AG04450 (cell line): Measurements from ENCODE around the gene DTD2. TPM values are rescaled to one million over a fixed set of nuclear protein-coding genes. Genes with fewer than 3 reads are reported as not detected.

Experiments used
- CTCF ChIA-PET: fragments of 300-600, 350-600 bp; formaldehyde crosslinking; extraction: SDS; loops from one replicate; lab custom pipeline; 2022; ENCODE audit warnings: antibody characterized with exemption, inconsistent platforms; lab: Charles Lee
- POLR2A ChIA-PET: fragments of 350-600 bp; formaldehyde crosslinking; extraction: SDS; loops from one replicate; lab custom pipeline; 2021; ENCODE audit warnings: antibody characterized with exemption, inconsistent platforms; lab: Yijun Ruan, JAX
- DNase-seq: peaks from one replicate; pipeline ENCODE4 v3.0.0-alpha.2; 2011; ENCODE audit warnings: low read depth, low spot score
- H3K27ac ChIP-seq: one replicate; pipeline ENCODE4 v1.5.1; 2012; ENCODE audit warnings: low read depth, low read length, control low read depth
- H3K27me3 ChIP-seq: one replicate; pipeline ENCODE4 v1.6.0; 2012; ENCODE audit warnings: low read length; ENCODE audit not compliant: control insufficient read depth, insufficient read depth
- H3K4me3 ChIP-seq: 2 replicates; pipeline ENCODE4 v1.5.1; 2011; ENCODE audit warnings: mild to moderate bottlenecking, low read depth, low read length, control low read depth
- H3K9me3 ChIP-seq: 2 replicates; pipeline ENCODE4 v1.5.1; 2012; ENCODE audit warnings: low read length; ENCODE audit not compliant: control insufficient read depth, insufficient read depth
- polyA plus RNA-seq: library from polyadenylated mRNA; depleted of rRNA; stranded (reverse); fragments of >200 nt; gene quantifications from 2 replicates; pipeline ENCODE4 v1.2.3, GENCODE V29; 2011; rRNA removed
- TF ChIP-seq, protein P1 (sequence below): IDR thresholded peaks from 2 replicates; pipeline ENCODE4 v1.5.1; 2011; ENCODE audit warnings: low read depth, low read length, control low read depth, inconsistent platforms

The DTD2 gene
- polyA plus RNA-seq, 1 experiment = 18.8 TPM

DNA sequence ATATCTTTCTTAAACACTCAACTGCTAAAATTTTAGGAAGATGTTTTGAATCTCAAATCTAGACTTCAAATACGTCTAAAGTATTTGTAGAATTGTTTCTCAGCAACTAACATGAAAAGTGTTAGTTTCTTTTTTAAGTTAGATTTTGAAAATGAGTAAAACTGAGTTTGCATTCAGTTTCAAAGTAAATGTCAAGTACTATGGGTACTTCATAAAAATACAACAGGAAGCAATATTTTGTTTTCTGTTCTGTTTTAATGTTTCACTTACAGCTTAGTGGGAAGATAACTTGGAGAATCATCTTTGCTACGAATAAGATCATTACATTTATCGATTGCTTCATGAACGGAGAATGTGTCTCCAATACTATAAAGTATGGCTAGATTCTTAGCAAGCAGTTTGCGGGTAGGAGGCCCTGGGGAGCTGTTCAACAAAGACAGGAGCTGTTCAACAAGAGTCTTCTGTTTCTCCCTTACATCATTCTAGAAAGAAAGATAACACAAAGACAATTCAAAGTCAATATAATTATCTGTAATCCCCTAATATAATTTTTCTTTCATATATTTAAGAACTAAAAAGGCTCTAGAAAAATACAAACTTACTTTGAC, 57.2 kb downstream of the DTD2 start:
- Histone ChIP-seq H3K4me3 (no peak overlapping the region), H3K27me3 (no peaks in the 10 kb centered on the region), H3K27ac (no peak overlapping the region), H3K9me3 (no peaks in the 10 kb centered on the region)
- CTCF ChIA-PET = no interaction called here
- TF ChIP-seq, protein P1, sequence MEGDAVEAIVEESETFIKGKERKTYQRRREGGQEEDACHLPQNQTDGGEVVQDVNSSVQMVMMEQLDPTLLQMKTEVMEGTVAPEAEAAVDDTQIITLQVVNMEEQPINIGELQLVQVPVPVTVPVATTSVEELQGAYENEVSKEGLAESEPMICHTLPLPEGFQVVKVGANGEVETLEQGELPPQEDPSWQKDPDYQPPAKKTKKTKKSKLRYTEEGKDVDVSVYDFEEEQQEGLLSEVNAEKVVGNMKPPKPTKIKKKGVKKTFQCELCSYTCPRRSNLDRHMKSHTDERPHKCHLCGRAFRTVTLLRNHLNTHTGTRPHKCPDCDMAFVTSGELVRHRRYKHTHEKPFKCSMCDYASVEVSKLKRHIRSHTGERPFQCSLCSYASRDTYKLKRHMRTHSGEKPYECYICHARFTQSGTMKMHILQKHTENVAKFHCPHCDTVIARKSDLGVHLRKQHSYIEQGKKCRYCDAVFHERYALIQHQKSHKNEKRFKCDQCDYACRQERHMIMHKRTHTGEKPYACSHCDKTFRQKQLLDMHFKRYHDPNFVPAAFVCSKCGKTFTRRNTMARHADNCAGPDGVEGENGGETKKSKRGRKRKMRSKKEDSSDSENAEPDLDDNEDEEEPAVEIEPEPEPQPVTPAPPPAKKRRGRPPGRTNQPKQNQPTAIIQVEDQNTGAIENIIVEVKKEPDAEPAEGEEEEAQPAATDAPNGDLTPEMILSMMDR = no peak
- DNase-seq = no peak
- POLR2A ChIA-PET = no interaction called here

Other genes starting within 250 kb of the DTD2 start
- gene HECTD1, start 249.7 kb downstream of the DTD2 start, polyA plus RNA-seq = 96.5 and 121 TPM in 2 replicates
- gene HEATR5A, start 37.0 kb downstream of the DTD2 start, polyA plus RNA-seq = 26.6 and 35.4 TPM in 2 replicates
- not detected in 2 replicates for gene GPR33, start 30.5 kb upstream of the DTD2 start, polyA plus RNA-seq
- gene NUBPL, start 103.9 kb upstream of the DTD2 start, polyA plus RNA-seq = 7.3 and 9.3 TPM in 2 replicates